Thoracic aorta (tissue), 2 donors: Measurements from ENCODE around the gene EXOC4. TPM values are rescaled to one million over a fixed set of nuclear protein-coding genes. Genes with fewer than 3 reads are reported as not detected.

Experiments used
- ATAC-seq: fragments of 150-250 bp; one replicate; pipeline ENCODE4 v1.8.0; 2017; ENCODE audit warnings: low read depth; ENCODE audit not compliant: insufficient number of reproducible peaks, low FRiP score
- DNase-seq: peaks from one replicate; pipeline ENCODE4 v3.0.0-alpha.2; 2020; ENCODE audit warnings: low spot score
- H3K27ac ChIP-seq, 2 donors: fragments of 200-600 bp; sonication (generic); 1 replicate in 1 of 2; 2 replicates in 1 of 2; pipeline ENCODE4 v1.5.1; 2016; ENCODE audit warnings: mild to moderate bottlenecking in 2 of 2, moderate library complexity in 2 of 2
- H3K27me3 ChIP-seq: fragments of 200-600 bp; sonication (generic); replicated peaks from 2 replicates; pipeline ENCODE4 v1.6.0; 2016; ENCODE audit warnings: mild to moderate bottlenecking; ENCODE audit not compliant: insufficient read depth
- H3K36me3 ChIP-seq: fragments of 200-600 bp; sonication (generic); one replicate; pipeline ENCODE4 v1.5.1; 2016
- H3K4me1 ChIP-seq, 2 donors: fragments of 200-600 bp; sonication (generic); 1 replicate in 1 of 2; 2 replicates in 1 of 2; pipeline versions ENCODE4 v1.5.1 to v1.6.0; 2016; ENCODE audit warnings: low read depth in 2 of 2, mild to moderate bottlenecking in 1 of 2; ENCODE audit not compliant: control insufficient read depth in 1 of 2
- H3K4me3 ChIP-seq: fragments of 200-600 bp; sonication (generic); 2 replicates; pipeline ENCODE4 v1.5.1; 2016; ENCODE audit warnings: mild to moderate bottlenecking
- H3K9me3 ChIP-seq: fragments of 200-600 bp; sonication (generic); 2 replicates; pipeline ENCODE4 v1.5.1; 2016
- CTCF ChIP-seq: fragments of 200-600 bp; sonication (generic); IDR thresholded peaks from one replicate; pipeline ENCODE4 v1.5.1; 2019; ENCODE audit warnings: antibody characterized with exemption
- total RNA-seq, 2 donors: library from RNA; depleted of rRNA; stranded (reverse); fragments of >200 nt; gene quantifications; one replicate each; pipeline versions ENCODE4 v1.1.0 to v1.2.3, GENCODE V29; 2016

The EXOC4 gene
- total RNA-seq, 2 donors from 2014 or later: 65.3 to 72.8 TPM

DNA sequence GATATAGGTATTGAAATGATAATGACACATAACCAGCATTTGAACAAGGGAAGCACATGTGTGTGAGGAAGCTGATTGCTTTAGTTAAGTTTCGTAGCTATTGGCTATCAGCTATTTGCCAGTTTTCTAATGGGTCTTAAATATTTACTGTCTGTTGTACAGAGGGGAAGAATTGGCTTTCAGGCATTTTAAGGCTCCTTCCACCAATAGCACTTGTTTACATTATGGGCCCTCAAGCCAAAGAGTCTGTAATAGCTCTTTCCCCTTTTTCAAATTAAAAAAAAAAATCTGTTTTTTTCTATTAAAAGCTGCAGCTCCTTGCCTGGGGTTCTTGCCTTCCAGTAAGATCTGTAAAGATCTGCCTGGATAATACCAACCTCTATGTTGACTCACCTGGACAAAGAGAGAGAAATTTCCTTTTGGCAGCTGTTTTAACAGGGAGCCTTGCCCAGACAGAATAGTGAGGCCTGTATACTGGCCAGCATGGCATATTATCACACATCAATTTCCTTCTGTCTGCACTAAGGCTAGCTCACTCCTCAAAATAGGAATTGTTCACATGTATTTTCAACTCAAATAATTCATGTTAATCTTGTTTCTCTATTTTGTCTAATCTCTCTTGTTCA lies 769.5 kb downstream of the EXOC4 start:
- no peaks in the 10 kb centered on the region for H3K36me3 ChIP-seq
- ATAC-seq: no peak
- H3K9me3 ChIP-seq: no peaks in the 10 kb centered on the region
- TF ChIP-seq CTCF: no peak
- no peaks in the 10 kb centered on the region for H3K4me1 ChIP-seq
- no peaks in the 10 kb centered on the region for H3K27me3 ChIP-seq
- H3K4me3 ChIP-seq: no peak overlapping the region
- H3K27ac ChIP-seq: no peak overlapping the region
- no peak for DNase-seq

- Histone ChIP-seq H3K27ac (no peak overlapping the region), H3K9me3 (no peaks in the 10 kb centered on the region), H3K27me3 (no peaks in the 10 kb centered on the region), H3K36me3 (no peaks in the 10 kb centered on the region), H3K4me1 (no peaks in the 10 kb centered on the region), H3K4me3 (no peak overlapping the region)
- ATAC-seq: no peak
- no peak for TF ChIP-seq CTCF
- no peak for DNase-seq
Observed at GRCh38 chr7:134024739-134025138, 771.9 kb downstream of the EXOC4 start.

- no peak for ATAC-seq
- TF ChIP-seq CTCF: no peak
- no peak for DNase-seq
- peaks cover 0 to 7% of the 10 kb centered on the region in 2 donors for H3K4me1 ChIP-seq
- H3K9me3 ChIP-seq: no peaks in the 10 kb centered on the region
- H3K27me3 ChIP-seq: no peaks in the 10 kb centered on the region
- no peak overlapping the region for H3K4me3 ChIP-seq
- H3K36me3 ChIP-seq: no peaks in the 10 kb centered on the region
- H3K27ac ChIP-seq: no peak overlapping the region
Observed at GRCh38 chr7:134028853-134029252, 776.0 kb downstream of the EXOC4 start.

GRCh38 chr7:134029743-134030142 lies 776.9 kb downstream of the EXOC4 start:
- Histone ChIP-seq H3K27me3 (no peaks in the 10 kb centered on the region), H3K27ac (no peak overlapping the region), H3K4me3 (no peak overlapping the region), H3K36me3 (no peaks in the 10 kb centered on the region), H3K4me1 (peaks cover 0 to 7% of the 10 kb centered on the region in 2 donors), H3K9me3 (no peaks in the 10 kb centered on the region)
- TF ChIP-seq CTCF: no peak
- ATAC-seq (no peak), DNase-seq (no peak)

DNA sequence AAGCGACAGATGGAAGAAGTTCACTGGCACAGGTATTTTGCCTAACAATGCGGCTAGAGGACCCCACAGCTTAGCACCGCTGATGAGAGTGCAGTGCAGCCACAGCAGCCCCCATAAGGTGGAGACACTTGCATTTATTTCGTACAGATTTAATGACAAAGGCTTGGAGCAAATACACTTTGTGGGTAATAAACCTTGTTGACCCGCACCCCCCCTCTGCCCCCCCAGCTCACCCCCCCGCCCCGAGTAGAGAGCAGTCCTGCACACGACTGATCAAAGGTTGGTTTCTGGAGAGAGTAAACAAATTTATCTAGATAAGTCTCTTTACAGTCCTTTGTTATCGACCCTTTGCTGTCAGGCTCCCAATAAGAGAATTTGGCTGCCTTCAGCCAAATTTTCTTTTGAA lies 777.6 kb downstream of the EXOC4 start:
- Histone ChIP-seq H3K36me3 (no peaks in the 10 kb centered on the region), H3K27me3 (no peaks in the 10 kb centered on the region), H3K4me3 (no peak overlapping the region), H3K27ac (no peak overlapping the region), H3K9me3 (no peaks in the 10 kb centered on the region), H3K4me1 (peaks cover 0 to 7% of the 10 kb centered on the region in 2 donors)
- no peak for ATAC-seq
- no peak for DNase-seq
- TF ChIP-seq CTCF: no peak
